DND-41 (cell line): Measurements from ENCODE around the gene SNUPN.

Experiments used
- ATAC-seq: fragments of 200-7000 bp; cut with Tn5 transposase; 3 replicates; pipeline ENCODE4 v1.9.1; 2021; ENCODE audit warnings: low read depth; ENCODE audit not compliant: insufficient read depth
- DNase-seq: peaks from one replicate; pipeline ENCODE4 v3.0.0-alpha.2; 2020
- H2AFZ ChIP-seq: 2 replicates; pipeline ENCODE4 v1.6.0; 2012; ENCODE audit warnings: low read depth, low read length
- H3K27ac ChIP-seq: 2 replicates; pipeline ENCODE4 v1.5.1; 2012; ENCODE audit warnings: low read length, inconsistent platforms
- H3K27me3 ChIP-seq: fragments of 200-600 bp; sonication (generic); 2 replicates; pipeline ENCODE4 v1.6.0; 2012; ENCODE audit warnings: low read length, mild to moderate bottlenecking, inconsistent platforms; ENCODE audit not compliant: insufficient read depth, poor library complexity
- H3K36me3 ChIP-seq: 2 replicates; pipeline ENCODE4 v1.5.1; 2012; ENCODE audit warnings: low read length, inconsistent platforms; ENCODE audit not compliant: insufficient read depth
- H3K4me1 ChIP-seq: 2 replicates; pipeline ENCODE4 v1.5.1; 2012; ENCODE audit warnings: mild to moderate bottlenecking, low read length; ENCODE audit not compliant: insufficient read depth
- H3K4me2 ChIP-seq: 2 replicates; pipeline ENCODE4 v1.6.0; 2012; ENCODE audit warnings: mild to moderate bottlenecking, moderate library complexity, low read length, inconsistent platforms; ENCODE audit not compliant: insufficient read depth
- H3K4me3 ChIP-seq, 2 experiments: fragments of 200-600 bp in 1 of 2; shearing (Covaris generic) in 1 of 2; 2 replicates each; pipeline ENCODE4 v1.5.1; 2012 to 2016; ENCODE audit warnings: inconsistent platforms in 2 of 2, low read length in 2 of 2, mild to moderate bottlenecking in 2 of 2, low read depth in 1 of 2, moderate library complexity in 1 of 2
- H3K79me2 ChIP-seq: 2 replicates; pipeline ENCODE4 v1.6.0; 2012; ENCODE audit warnings: low read length, inconsistent platforms; ENCODE audit not compliant: insufficient read depth
- H3K9ac ChIP-seq: 2 replicates; pipeline ENCODE4 v1.6.0; 2012; ENCODE audit warnings: low read depth, mild to moderate bottlenecking, inconsistent platforms, low read length, moderate library complexity
- H3K9me3 ChIP-seq: 2 replicates; pipeline ENCODE4 v1.5.1; 2012; ENCODE audit warnings: low read length, moderate library complexity, mild to moderate bottlenecking, inconsistent platforms; ENCODE audit not compliant: insufficient read depth, severe bottlenecking
- H4K20me1 ChIP-seq: 2 replicates; pipeline ENCODE4 v1.6.0; 2012; ENCODE audit warnings: low read length; ENCODE audit not compliant: insufficient read depth
- CTCF ChIP-seq: IDR thresholded peaks from 2 replicates; pipeline ENCODE4 v1.5.1; 2012; ENCODE audit warnings: borderline replicate concordance, low read length, moderate library complexity, mild to moderate bottlenecking; ENCODE audit not compliant: poor library complexity, severe bottlenecking; ENCODE audit errors: extremely low read depth
- EZH2 ChIP-seq: IDR thresholded peaks from 3 replicates; pipeline ENCODE4 v1.6.1; 2012; ENCODE audit warnings: borderline replicate concordance, low read depth, mild to moderate bottlenecking, moderate library complexity, low read length, inconsistent platforms; ENCODE audit not compliant: severe bottlenecking

The SNUPN gene

GRCh38 chr15:75659141-75659771 lies 33.7 kb upstream of the SNUPN start:
- H3K9ac ChIP-seq, result no peak overlapping the region
- no peaks in the 10 kb centered on the region for H3K36me3 ChIP-seq
- no peaks in the 10 kb centered on the region for H3K9me3 ChIP-seq
- no peak for ATAC-seq
- TF ChIP-seq CTCF, result no peak
- no peak for TF ChIP-seq EZH2
- H3K27ac ChIP-seq, result no peak overlapping the region
- H2AFZ ChIP-seq, result no peak overlapping the region
- no peaks in the 10 kb centered on the region for H3K4me1 ChIP-seq
- no peaks in the 10 kb centered on the region for H4K20me1 ChIP-seq
- H3K27me3 ChIP-seq, result no peaks in the 10 kb centered on the region
- no peak overlapping the region for H3K4me3 ChIP-seq
- no peaks in the 10 kb centered on the region for H3K79me2 ChIP-seq
- no peak for DNase-seq
- no peak overlapping the region for H3K4me2 ChIP-seq

GRCh38 chr15:75656813-75657212 lies 31.3 kb upstream of the SNUPN start:
- ATAC-seq, result no peak
- Histone ChIP-seq H3K36me3 (no peaks in the 10 kb centered on the region), H3K4me1 (no peaks in the 10 kb centered on the region), H3K79me2 (no peaks in the 10 kb centered on the region), H3K4me2 (no peak overlapping the region), H3K9me3 (no peaks in the 10 kb centered on the region), H2AFZ (no peak overlapping the region), H3K27ac (no peak overlapping the region), H3K27me3 (no peaks in the 10 kb centered on the region), H4K20me1 (no peaks in the 10 kb centered on the region), H3K4me3 (no peak overlapping the region), H3K9ac (no peak overlapping the region)
- DNase-seq, result no peak
- TF ChIP-seq EZH2, result no peak
- TF ChIP-seq CTCF, result no peak

DNA sequence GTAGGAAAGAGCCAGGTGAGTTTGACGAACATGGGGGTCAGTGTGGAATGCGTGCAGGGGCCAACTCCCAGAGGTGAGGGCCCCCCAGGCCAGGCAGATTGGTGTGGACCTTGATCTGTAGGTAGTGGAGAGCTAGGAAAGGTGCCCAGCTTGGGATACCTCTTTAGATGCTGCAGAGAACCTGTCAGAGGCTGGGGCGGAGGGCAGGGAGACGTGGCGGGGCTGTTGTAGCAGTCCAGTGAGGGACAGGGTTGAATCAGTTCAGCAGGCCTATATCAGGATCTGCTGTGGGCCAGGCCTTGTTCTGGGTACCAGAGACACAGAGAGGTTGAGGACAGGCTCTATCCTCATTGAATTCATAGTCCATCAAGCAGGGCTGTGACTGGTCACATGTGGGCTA lies 30.8 kb upstream of the SNUPN start:
- H3K9me3 ChIP-seq, result no peaks in the 10 kb centered on the region
- H3K36me3 ChIP-seq, result no peaks in the 10 kb centered on the region
- no peak for ATAC-seq
- H3K9ac ChIP-seq, result no peak overlapping the region
- H3K4me3 ChIP-seq, result no peak overlapping the region
- H4K20me1 ChIP-seq, result no peaks in the 10 kb centered on the region
- DNase-seq, result no peak
- no peaks in the 10 kb centered on the region for H3K4me1 ChIP-seq
- no peaks in the 10 kb centered on the region for H3K27me3 ChIP-seq
- TF ChIP-seq EZH2, result no peak
- no peak for TF ChIP-seq CTCF
- H3K79me2 ChIP-seq, result no peaks in the 10 kb centered on the region
- no peak overlapping the region for H3K4me2 ChIP-seq
- no peak overlapping the region for H3K27ac ChIP-seq
- H2AFZ ChIP-seq, result no peak overlapping the region
